NCI-H2171 treated with DMSO at 0.1 percent for 48 hours (cell line): ENCODE results near the gene JAZF1.

Experiments
- DNase-seq: peaks from one replicate; lab custom pipeline; 2025; lab: John Stamatoyannopoulos, UW

JAZF1 gene

GRCh38 chr7:28106321-28106829 is 74.2 kb downstream of the JAZF1 start:
- peak; percentile 92 for DNase-seq

GRCh38 chr7:28105234-28105633 is 75.4 kb downstream of the JAZF1 start:
- no peak for DNase-seq

GRCh38 chr7:28104811-28105210 is 75.8 kb downstream of the JAZF1 start:
- no peak for DNase-seq

GRCh38 chr7:28104041-28104541 is 76.5 kb downstream of the JAZF1 start:
- DNase-seq = no peak

- no peak for DNase-seq
Measured at GRCh38 chr7:28102797-28103196, 77.8 kb downstream of the JAZF1 start.

GRCh38 chr7:28096713-28097112 is 83.9 kb downstream of the JAZF1 start:
- peak; percentile 72 for DNase-seq

GRCh38 chr7:28095231-28095630 is 85.4 kb downstream of the JAZF1 start:
- no peak for DNase-seq

- DNase-seq = peak; percentile 55
Measured at GRCh38 chr7:28093623-28094232, 86.9 kb downstream of the JAZF1 start.

- no peak for DNase-seq
Measured at GRCh38 chr7:28091190-28091589, 89.4 kb downstream of the JAZF1 start.

- DNase-seq = no peak
Measured at GRCh38 chr7:28088901-28089714, 91.5 kb downstream of the JAZF1 start.

- no peak for DNase-seq
Measured at GRCh38 chr7:28088032-28088431, 92.6 kb downstream of the JAZF1 start.

- DNase-seq = no peak
Measured at GRCh38 chr7:28086198-28086597, 94.4 kb downstream of the JAZF1 start.

- no peak for DNase-seq
Measured at GRCh38 chr7:28083998-28084985, 96.3 kb downstream of the JAZF1 start.

GRCh38 chr7:28083164-28083997 is 97.2 kb downstream of the JAZF1 start:
- no peak for DNase-seq

GRCh38 chr7:28082071-28082470 is 98.5 kb downstream of the JAZF1 start:
- DNase-seq = no peak

- no peak for DNase-seq
Measured at GRCh38 chr7:28081016-28081415, 99.6 kb downstream of the JAZF1 start.

GRCh38 chr7:28078036-28078901 is 102.3 kb downstream of the JAZF1 start:
- peak; percentile 54 for DNase-seq

GRCh38 chr7:28077616-28078015 is 103.0 kb downstream of the JAZF1 start:
- DNase-seq = no peak

GRCh38 chr7:28076423-28077200 is 104.0 kb downstream of the JAZF1 start:
- no peak for DNase-seq
